Smooth muscle cell of the brain vasculature (primary cell): ENCODE data around the gene RGS6.

Experiments used
- DNase-seq: peaks from one replicate; pipeline ENCODE4 v3.0.0-alpha.2; 2012; ENCODE audit warnings: low read depth, low spot score

RGS6 gene

DNA sequence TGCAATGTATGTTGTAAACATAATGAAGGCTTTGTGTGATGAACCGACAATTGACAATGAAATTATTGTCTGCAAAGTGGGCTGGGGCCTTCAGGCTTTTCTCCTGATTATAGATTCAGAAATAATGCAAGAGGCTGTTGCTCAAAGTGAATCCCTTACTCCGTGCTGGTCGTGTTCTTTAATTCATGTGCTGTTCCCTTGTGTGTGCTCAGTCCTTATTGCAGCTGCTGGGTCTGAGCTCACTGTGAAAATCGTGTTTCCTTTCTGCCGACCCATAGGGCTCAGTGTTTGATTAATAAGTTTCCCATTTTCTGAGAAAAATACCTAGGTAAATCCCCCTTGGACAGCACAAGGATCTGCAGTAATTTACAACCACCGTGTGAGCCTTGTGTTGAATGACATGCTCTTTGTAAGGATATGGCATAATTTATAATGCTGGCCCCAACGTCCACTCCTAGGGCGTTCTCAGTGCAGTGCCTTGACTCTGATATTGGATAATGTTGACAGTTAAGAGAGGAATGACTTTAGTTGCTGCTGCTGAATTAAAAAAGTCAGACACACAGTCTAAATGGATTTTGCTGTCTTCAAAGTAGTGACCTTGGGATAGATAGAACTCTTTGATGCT is 81.6 kb downstream of the RGS6 start:
- DNase-seq: no peak

DNA sequence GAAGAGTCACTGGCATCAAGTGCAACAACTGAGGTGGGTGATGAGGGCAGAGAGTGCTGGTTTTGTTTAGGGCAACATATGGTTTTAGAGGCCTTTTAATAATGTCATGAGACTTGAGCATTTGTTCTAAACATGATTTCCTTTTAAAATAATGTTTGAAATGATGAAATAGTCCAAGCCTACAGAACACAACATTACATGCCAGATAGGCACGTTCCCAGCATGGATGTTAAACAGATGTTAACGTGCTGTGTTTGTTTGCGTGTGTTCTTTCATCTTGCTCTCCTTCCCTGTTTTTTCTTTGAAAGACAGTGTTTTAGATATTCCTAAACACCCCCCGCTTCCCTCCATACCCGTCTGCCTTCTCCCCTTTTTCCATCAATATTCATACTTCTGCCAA is 82.3 kb downstream of the RGS6 start:
- no peak for DNase-seq

DNA sequence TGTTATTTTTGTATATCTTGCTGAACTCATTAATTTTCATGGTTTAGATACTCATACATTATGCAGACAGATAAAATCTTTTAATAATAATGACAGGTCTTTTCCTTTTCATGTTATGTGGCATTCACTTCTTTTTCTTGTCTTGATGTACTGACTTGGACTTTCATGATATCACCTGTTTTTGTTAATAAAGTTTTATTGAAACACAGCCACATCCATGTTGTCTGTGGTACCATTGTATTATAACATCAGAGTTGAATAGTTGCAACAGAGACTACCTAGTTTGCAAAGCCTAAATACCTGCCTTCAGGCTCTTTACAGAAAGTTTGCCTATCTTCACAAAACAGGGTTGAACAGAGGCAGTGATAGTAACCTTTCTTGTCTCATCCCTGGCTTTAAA is 85.1 kb downstream of the RGS6 start:
- no peak for DNase-seq

DNA sequence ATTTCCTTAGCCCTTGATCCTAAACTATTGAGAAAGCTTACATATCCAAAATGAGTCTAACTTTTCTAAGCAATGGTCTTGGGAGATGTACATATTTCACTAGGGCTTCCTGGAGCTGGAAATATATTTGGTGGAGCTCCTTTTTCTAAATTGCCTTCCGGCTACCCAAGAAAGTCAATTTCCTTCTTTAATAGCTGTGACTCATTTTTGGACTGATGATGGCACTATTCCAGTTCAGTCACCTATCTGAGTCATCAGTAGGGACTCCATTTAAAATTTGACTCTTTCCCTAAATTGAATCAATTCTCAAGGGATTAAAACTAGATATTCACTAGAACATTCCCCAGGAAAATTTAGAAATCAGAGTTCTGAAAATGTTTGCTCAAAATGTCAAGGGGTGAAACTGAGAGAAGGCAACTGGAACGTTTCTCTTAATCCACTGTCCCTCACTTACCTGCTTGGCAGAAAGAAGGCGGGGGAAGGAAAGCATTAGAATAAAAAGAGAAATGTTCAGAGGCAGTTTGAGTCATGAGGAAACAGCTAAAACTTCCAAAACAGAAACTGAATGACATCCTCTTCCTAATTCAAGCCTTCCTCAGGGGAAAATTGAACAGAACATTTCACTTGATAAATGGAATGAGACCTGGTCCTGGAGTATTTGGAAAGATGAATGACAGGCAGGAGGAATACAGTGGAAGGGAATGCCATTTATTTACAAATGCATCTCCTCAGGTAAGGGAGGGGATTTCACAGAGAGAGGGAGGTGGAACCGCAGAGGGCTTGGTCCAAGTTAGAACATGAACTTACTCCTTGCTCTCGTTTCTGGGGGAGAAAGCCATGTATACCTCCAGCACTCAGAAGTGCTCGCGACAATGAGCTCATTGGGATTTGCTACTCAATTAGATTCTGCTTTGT is 91.2 kb downstream of the RGS6 start:
- no peak for DNase-seq

DNA sequence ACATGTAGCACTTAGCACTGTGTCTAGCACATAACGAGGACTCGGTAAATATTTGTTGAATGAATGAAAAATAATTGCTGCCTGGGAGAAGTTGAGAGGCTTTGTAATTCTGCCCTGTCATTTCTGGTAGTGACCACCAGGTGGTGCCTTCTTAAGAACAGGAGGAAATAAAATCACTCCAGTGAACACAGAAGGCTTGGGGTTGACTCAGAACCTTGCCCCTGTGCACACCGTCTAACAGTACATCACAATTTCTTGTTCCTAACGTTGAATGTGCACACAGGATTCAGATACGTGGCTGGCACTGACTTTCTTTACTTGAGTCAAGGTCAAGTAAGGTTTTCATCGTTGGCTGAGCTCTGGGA is 91.8 kb downstream of the RGS6 start:
- DNase-seq: no peak

DNA sequence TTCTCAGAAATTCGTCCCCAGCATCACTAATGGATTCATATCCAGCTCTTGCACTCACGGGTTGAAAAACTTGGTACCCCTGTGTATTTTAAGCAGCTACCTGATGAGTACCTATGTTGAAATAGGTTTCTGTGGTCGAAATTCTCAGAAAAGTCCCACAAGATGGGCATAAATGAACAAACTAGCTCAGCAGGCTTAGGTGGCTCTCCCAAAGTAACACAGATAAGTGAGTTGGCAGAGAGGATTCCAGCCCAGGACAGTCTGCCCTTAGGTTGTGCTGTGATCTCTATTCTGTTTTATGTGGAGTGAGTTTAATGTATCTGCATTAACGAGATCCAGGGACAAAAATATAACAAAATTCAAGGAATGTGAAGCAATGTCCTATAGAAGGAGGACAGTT is 92.3 kb downstream of the RGS6 start:
- DNase-seq: no peak

DNA sequence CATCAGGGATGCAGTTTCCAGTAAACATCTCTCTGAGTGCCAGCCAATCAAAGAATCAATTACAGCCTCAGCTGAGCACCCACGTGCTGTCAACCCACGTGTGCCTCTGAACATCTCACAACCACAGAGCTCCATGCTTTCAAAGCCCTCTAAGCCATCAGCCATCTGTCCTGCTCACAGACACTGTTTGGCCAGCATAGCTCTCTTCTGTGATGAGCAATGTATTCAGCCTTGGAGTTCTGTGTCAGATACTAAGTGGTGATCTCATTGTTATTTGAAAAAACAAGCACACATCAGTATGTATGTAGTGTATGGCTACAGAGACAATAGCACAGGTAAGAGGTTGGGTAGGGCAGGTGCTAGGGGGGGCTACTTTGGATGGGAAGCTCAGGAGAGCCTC is 94.3 kb downstream of the RGS6 start:
- DNase-seq: no peak

DNA sequence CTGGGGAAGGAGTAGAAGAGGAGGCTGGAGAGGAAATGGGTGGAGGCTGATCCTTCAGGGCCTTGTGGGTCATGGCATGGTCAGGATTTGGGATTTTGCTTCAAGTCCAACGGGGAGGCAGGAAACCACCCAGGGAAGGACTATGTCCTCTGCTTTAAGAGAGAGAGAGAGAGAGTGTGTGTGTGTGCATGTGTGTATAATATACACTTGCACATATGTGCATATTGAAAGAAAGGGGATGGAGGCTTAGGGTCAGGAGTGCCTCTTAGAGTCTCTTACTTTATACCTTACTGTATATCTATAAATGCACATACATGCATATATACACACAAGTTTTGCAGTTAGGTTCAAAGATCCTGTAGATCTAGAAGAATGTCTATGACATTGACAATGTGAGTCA is 94.8 kb downstream of the RGS6 start:
- no peak for DNase-seq

DNA sequence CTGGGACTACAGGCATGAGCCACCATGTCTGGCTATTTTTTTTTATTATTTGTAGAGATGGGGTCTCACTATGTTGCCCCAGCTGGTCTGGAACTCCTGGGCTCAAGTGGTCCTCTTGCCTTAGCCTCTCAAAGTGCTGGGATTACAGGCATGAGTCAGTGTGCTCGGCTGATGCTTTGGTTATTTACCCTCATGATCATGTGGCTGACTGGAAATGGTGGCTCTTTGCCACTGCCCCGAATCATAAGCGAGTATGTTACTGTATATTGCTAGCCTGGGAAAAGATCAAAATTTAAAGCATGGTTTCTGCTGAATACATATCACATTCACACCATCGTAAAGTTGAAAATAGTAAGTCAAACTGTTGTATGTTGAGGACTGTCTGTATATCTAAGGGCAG is 101.1 kb downstream of the RGS6 start:
- DNase-seq: no peak

DNA sequence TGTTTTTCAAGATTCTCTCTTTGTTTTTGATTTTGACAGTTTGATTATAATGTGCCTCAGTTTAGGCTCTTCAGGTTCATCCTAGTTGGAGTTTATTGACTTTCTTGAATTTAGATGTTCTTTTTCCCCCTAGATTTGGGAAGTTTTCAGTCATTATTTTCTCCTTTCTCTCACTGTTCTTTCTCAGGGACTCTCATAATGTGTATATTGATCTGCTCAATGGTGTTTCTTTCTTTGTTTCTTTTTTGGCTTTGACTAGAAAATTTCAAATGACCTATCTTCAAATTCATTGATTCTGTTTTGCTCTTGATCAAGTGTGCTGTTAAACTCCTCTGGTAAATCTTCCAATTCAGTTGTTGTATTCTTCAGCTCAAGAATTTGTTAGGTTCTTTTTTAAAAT is 108.3 kb downstream of the RGS6 start:
- no peak for DNase-seq

DNA sequence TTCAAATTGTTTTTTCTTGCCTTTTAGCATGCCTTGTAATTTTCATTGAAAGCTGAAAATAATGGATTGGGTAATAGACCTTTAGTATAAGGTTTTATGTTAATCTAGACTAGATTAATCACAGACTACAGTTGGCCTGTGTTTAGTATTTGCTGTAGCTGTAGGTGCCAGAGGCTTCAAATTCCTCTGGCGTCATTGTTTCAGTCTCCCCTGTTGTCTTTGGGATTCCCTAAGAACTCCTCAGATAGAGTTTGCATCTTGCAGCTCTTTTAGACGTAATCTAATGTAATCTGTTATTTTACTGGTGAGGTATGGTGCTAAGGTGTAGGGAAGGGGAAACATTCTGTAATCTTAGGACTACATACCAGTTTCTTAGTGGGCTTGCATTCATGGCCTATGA is 113.0 kb downstream of the RGS6 start:
- DNase-seq: no peak

DNA sequence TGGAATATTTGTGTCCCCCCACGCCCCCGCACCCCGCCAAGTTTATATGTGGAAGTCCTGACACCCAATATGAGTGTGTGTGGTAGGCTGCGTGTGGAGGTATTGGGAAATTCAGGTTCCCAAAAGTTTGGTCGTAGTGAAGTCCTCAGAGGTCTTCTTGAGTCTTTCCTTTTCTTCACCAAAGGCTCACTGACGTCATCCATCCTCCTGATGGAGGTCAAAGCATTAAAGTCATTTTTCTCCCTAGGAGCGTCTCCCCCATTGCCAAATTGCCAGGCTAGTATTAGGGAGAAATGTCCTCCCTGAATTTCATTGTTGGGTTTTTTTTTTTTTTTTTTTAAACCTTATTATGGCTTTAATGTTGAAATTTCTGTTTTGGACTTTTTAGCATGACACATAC is 113.7 kb downstream of the RGS6 start:
- DNase-seq: no peak

DNA sequence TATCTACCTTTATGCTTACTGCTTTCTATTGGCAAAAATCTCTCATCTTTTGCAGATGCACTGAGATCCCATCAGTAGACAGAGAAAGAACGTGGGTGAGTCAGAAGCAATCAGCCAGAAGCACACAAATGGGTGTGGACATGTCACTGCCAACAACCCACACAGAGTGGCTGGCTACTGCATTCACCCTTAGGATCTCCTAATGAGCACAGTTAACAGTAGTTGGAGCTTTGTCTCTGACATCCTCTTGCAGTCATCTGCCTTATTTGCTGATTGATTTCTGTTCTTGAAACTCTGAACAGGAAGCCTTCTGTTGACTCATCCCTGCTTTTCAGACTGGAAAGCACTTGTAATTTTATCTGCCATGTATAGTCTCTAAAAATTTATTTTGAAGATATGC is 117.2 kb downstream of the RGS6 start:
- no peak for DNase-seq

DNA sequence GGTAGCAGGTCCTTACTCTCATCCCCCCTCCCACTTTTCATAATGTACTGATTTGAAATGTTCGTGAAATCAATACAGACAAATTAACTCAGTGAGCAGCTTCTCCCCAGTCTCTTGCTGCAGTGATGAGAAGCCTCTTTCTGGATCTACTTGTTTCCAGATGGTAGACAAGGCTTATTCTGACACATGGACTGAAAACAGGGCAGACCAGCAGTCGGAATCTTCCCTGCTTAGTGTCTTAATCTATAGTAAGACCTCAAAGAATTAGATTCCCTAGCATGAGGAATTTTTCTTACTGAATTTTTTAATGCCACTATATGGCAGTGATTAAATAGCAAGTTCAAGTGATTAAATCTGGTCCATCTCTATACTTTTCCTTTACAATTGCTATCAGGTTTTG is 120.1 kb downstream of the RGS6 start:
- DNase-seq: no peak

DNA sequence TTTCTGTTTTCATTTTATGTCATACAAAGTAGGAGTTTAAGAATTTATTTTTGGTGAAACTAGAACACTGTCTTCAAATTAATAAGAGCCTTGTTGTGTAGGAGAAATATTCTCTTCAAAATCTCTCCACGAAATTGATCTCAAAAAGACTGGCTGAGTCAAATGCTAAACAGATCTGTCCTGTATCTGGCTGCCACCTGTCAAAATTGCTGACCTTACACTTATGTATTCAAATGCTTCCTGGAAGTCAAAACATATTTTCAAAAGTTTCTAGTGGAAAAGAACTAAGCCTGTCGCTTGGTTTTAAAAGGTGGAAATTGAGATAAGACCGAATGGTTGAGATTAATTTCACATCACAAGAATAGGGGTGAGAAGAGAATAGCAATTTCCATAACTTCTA is 121.4 kb downstream of the RGS6 start:
- no peak for DNase-seq

DNA sequence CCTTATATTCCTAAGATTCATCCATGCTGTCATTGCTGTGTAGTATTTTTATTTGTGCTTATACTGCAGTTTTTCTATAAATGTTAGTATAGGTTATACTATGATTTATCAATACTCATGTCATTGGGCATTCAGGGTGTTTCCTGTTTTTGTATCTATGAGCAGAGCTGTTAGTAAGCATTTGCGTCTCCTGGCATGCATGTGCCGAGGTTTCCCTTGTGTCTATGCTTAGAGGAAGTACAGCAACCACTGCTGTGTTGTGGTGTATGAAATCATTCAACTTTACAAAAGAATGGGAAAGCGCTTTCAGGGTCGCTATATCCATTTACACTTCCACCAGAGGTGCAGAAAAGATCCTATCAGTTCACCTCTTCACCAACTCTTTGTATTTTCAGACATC is 122.7 kb downstream of the RGS6 start:
- DNase-seq: no peak

DNA sequence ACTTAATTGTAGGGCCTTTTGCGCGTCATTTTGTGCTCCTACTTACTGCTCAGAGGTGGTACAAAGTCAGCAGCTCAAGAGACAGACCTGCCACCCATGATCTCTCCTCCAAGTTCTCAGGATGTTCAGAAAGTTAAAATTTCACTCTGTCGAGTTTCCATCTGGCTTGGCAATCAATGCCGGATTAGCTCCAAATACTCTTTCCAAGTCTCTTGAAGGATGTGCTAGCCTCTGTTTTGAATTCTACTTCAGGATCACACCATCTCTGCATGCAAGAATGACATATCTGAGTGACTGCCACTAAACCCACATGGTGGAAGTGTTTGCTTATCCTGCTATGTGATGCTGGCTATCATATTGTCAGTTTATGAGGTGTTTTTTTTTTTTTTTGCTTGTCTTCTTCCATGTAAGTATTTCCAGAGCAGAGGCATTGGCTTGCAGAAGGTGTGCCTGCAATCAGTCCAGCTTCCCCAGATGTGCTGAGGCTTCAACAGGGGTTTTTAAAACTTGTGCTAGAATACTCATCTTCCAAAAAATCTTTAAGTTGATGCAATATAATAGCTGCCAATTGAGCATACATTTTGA is 125.6 kb downstream of the RGS6 start:
- DNase-seq: no peak

DNA sequence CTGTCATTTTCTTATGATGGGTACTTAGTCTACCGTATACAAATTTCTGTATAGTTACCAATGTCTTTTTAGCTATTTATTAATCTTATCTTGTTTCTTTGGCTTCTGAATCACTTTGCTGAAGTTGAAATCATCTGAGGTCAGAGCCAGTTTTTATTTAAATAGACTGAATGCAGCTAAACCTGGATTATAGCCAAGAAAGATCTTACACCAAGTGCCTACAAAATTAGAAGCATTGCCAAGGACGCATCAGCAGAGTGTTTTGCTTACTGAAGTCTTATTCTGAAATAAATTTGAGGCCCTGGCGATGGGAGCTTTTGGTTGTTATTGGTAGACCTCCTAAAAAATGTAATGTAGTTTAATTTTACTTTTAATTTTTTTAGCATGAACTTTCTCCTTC is 128.2 kb downstream of the RGS6 start:
- DNase-seq: no peak

DNA sequence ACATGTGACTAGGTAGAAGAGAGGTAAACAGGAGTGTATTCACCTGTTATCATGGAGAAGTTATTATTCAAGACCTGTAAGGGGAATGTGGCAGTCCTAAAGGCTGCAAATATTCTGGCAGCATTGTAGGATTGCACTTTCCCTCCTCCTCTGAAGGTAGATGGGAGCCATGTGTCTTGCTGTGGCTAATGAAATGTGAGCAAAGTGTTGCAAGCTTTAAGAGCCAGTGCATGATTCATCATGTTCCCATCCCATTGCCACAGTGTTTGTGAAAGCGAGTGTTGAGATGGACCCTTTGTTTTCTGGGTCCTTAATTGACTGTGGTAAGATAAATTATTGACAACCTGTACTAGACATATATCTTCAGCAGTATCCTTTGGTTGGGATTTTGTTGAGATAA is 128.7 kb downstream of the RGS6 start:
- no peak for DNase-seq

DNA sequence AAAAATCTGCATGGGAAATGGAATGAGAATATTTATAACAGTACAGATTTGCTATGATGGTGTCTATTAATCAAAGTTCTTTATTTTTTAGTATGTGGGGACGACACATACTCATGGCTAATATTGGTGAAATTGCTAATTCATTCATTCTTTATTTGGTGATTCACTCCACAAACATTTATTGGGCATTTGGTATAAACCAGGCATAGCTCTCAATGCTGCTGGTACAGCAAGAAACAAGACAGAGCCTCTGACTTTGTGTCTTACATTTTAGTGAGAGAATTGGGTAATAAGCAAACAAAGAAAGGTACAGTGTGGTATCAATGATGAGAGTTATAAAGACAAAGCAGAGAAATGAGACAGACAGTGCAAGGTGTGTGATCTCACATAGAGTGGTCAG is 129.5 kb downstream of the RGS6 start:
- no peak for DNase-seq

DNA sequence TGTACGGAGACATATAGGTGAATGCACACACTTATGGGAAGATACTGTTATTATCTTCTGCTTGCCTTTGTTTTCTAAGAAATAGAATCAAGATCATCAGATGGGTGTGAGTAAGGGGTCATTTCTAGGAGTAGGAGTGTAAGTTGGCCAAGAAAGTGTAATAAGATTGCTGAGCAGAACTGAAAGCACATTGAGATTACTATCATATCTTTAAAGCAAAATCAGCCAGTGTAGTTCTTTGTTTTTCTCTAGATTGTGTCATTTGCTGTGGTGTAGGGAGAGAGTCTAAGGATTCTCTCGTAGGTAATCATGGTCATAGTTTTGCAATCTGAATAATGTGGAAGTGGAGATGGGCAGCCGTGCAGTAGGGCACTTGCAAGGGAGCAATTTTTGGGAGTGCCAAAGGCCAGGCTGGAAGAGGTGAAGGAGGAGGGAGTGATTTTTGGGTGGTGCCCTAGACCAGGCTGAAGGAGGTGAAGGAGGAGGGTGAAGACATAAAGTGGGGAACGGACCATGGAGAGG is 131.6 kb downstream of the RGS6 start:
- no peak for DNase-seq

DNA sequence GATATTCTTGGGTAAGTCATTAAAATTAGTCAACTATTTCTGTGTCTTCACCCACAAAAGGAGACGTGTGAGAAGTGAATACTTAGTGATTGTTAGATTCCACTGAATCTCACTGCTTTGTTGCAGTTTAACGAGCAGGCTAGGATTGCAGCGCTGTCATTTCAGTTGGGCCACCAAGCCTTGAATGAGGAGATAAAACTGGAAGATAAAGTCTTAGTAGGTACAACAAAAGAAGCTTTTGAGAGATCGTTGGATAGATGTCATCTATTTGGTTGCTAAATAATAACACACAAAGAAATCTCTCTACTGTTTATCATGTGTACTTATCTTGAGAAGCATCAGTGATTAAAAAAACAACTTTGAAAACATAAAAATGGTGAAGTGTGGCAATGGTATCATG is 132.3 kb downstream of the RGS6 start:
- DNase-seq: no peak

DNA sequence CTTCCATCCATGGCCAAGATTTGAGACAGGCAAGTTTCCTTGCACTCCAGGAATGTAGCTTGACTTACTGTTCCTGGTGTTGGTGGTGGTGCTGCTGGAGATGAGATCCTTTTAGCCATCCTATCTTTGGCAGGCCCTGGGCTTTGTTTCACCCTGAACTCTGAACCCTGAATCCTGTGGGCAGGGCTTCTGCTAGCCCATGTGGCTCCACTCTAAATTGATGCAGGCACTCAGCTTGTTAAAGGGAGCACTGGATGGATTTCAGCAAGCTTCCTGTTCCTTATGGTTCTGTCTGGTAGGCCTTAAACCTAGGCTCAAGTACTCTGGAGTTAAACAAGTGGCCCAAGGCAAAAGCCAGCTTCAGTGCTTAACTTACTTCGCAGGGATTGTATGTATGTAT is 138.2 kb downstream of the RGS6 start:
- DNase-seq: no peak
